HT-29 (cell line): ENCODE measurements around the gene SLIT2. TPM values are rescaled to one million over a fixed set of nuclear protein-coding genes. Genes with fewer than 3 reads are reported as not detected.

Experiments
- DNase-seq: peaks from one replicate; pipeline ENCODE4 v3.0.0-alpha.2; 2015; ENCODE audit warnings: low spot score
- total RNA-seq: library from RNA; depleted of rRNA; stranded (reverse); fragments of >200 nt; shearing (Covaris generic); gene quantifications from 2 replicates; pipeline ENCODE4 v1.2.3, GENCODE V29; 2014; rRNA removed

The SLIT2 gene
- total RNA-seq = not detected in 2 replicates

DNA sequence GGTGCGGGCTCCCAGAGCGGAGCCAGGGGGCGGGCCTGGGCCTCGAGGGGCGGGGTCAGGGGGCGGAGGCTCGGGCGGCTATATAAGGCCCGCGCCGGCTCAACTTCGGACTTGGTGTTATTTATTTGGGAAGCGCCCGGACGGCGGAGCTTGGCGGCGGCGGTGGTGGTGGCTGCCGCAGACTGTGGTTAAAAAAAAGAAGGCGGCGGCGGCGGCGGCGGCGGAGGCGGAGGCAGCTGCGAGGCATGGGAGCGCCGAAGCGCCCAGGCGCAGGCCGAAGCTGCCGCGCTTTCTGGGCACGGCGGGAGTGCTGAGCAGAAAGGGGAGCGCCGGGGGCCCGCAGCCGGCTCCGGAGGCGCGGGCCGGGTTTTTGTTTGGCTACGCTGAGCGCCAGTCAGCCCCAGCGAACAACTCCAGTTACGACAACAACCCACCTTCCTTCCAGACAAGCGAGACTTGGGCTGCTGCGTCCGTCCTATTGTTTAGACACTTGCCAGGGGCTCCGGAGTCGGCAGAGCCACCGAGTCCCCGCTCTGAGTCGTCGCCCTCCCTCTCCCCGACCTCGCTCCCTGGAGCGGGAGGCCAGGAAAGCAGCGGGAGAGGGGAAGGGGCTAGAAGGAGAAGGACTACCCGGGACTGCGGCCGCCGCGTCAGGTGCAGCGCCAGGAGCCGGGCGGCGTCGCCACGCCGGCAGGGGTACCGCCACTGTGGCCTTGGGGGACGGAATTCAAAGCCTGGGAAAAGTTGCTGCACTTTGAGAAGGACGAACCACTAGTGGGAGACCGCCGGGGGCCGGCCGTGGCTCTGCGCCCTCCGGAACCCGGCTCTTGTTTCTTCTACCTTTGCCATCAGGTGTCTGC lies at the start of gene SLIT2:
TSS of gene SLIT2 (plus strand) at position 110 of the 860 bp plus-strand sequence. CDS start 1,911 bp downstream, outside the sequence.
- DNase-seq = peak; percentile 17

DNA sequence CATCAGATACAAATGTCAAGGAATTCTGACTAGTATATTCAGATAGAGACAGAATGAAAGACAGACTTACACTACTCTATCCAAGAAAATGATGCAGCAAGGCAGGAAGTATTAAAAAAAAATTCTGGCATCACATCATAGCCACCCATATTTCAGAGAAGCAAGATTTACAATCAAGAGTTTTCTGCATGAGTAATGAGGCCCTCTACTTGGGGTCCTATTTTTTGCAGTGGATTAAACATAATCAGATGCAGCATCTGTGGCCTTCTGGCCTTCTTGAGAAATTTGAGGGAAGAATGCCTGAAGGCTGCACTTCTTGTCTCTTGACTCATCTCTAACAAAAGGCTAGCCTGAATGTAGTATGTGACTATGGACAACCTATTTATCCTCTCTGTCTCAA lies 48.2 kb upstream of the SLIT2 start:
- no peak for DNase-seq

GRCh38 chr4:20217521-20217920 lies 34.2 kb upstream of the SLIT2 start:
- DNase-seq = no peak

GRCh38 chr4:20217951-20218350 lies 33.8 kb upstream of the SLIT2 start:
- no peak for DNase-seq

- DNase-seq = no peak
These were observed 32.2 kb upstream of the SLIT2 start for GRCh38 chr4:20219521-20219920.

GRCh38 chr4:20237894-20238537 lies 13.7 kb upstream of the SLIT2 start:
- no peak for DNase-seq

DNA sequence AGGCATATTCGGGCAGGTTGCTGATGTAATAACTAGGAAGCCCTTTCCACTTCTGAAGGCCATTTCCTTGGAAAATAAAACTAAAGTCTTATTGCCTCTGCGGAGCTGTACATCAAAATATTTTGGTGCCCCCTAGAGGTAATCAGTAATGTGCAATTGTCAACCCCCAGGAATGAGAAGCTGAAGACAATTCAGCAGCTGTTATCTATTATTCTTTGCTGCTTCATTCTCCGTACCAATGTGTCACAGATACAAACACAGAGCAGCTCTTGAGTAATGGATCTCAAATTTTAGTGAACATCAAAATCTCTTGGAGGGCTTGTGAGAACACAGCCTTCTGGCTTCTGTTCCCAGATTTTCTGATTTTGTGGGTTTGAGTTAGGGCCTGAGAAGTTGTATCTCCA lies 3.5 kb upstream of the SLIT2 start:
- peak; percentile 40 for DNase-seq

- DNase-seq = peak; percentile 7
These were observed 2.4 kb upstream of the SLIT2 start for GRCh38 chr4:20249333-20249732.

DNA sequence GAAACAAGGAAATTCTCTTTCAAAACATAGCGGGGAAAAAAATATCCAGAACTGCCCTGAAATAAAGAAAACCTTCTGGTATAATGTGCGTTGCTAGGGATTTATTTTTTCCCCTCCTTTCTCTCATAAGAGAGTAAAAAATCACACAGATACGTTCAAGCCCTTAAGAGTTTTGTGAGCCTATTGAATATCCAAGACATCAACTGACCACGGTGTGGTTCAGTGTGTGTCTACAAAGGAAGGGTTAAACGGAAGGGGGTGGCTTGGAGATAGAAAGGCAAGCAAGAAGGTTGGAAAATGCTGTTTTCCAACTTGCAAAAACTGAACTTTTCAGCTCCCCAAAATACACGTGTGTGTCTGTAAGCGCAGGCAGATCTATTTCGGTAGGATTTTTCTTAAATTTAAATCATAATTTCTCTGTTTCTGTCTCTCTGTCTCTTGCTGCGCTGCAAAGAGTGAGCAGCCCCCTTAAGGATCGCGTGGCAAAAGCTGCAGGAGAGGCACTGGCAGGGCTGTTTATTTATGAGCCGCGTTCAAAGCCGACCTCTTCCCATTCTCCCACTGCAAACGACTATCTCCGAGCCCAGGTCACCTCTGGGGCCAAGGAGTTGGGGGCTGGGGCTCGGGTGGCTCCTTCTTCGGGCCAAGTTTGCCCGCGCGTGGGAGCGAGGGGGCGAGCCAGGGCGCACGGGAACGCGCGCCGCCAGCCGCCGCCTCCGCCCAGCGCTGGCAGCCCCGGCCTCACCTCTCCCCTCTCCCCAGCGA lies 492 bp upstream of the SLIT2 start:
- DNase-seq = no peak

GRCh38 chr4:20252656-20253282 lies 1.1 kb downstream of the SLIT2 start:
- DNase-seq = no peak

- DNase-seq = no peak
These were observed 1.6 kb downstream of the SLIT2 start for GRCh38 chr4:20253283-20253734.

- DNase-seq = no peak
These were observed 2.2 kb downstream of the SLIT2 start for GRCh38 chr4:20253735-20254409.

GRCh38 chr4:20254511-20255250 lies 3.0 kb downstream of the SLIT2 start:
- DNase-seq = no peak

DNA sequence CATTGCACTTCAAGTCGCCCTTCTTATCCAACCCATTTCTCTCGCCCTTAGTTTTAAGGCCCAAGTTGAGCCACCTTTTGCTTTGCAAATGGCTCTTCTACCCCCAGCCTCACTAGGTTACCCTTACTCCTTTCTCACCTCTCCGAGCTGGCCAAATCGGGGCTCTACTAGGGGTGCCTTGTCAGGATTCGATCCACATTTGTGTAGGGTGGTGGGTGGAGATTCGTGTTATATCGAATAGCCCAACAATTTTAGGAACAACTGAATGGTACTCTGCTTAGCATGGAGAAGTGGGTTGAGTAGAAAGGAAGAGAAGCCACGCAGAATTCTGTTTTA lies 3.5 kb downstream of the SLIT2 start:
- DNase-seq = no peak

GRCh38 chr4:20255823-20256222 lies 4.1 kb downstream of the SLIT2 start:
- DNase-seq = no peak

GRCh38 chr4:20256381-20256881 lies 4.7 kb downstream of the SLIT2 start:
- no peak for DNase-seq

DNA sequence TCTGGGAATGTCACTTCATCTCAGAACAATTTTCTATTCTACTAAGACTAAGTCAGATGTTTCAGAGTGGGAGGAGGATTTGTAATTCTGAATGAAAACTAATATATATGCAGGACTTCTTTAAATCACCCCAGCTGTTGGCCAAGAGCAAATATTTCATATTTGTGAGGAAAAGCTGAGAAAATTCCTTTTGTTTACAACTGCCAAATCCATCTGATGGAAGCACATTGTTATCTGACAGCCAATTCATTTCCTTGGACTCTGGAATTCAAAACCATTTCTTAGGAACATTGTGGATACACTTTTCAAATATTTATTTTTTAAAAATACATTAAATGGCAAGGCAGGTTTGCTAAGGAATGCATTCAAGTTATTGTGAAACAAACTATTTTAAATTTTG lies 8.0 kb downstream of the SLIT2 start:
- no peak for DNase-seq

DNA sequence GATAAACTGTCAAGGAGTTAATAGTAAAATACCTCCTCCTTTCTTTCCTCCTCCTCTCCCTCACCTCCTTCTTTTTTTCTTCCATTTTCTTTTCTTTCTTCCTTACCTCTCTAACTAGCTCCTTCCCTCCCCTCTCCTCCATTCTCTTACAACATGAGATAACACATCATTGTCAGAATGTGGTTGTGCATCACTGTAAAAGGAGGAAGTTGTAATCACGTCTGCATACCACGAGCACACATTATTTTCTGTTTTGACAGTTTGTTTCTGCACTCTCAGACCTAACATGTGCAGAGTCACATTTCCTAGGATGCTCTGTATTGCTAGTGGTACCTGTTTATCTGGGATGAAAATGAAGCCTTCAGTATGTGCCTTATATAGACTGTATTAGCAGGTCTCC lies 9.1 kb downstream of the SLIT2 start:
- no peak for DNase-seq

DNA sequence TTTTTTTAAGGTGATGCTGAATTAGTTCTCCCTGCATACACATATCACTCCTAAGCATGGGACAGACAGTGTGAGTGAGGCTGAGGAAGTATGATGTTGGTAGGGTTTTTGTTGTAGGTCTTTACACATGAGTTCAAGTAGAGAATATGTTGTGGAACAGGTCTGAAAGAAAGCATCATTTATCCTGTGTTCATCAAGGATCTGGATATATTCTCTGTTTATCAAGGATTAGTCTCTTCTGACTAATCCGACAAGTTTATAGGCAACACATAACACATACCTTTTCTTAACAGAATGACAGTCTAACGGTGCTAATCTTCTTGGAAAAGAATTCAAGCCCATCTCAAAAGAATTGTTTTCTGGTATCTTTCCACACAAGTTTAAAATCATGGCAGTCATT lies 10.5 kb downstream of the SLIT2 start:
- DNase-seq = no peak

DNA sequence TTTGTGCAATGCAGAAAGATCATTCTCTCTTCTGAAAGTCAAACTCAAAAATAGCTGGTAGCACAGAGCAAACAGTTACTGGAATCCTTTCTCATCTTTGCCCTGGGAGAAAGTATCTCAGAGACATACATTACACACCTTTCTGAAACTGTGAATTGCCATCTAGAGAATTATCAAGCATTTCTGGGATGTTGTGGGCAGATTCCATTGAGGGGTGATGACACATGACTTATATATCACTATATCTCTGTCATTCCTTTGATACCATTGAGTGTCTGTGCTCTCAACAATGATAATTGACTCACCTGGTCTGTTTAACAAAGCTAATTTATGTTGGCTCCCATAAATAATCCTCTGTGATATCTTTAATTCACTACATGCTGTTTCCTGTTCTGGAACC lies 13.0 kb downstream of the SLIT2 start:
- no peak for DNase-seq
